Right atrium auricular region (tissue), 2 donors: ENCODE data around the gene EPC1. TPM values are rescaled to one million over a fixed set of nuclear protein-coding genes. Genes with fewer than 3 reads are reported as not detected.
A peak's percentile ranks its signal among the peaks of the same experiment; 100 is the strongest.
"Not testable (repeated sequence)": the region's sequence is repeated elsewhere in the genome, so short reads cannot be mapped to it uniquely, and the experiment has no call there.

Experiments
- DNase-seq: peaks from one replicate; pipeline ENCODE4 v3.0.0-alpha.2; 2019; ENCODE audit warnings: low spot score
- H3K27ac ChIP-seq, 2 donors: fragments of 200-600 bp; sonication (generic); 1 replicate in 1 of 2; 2 replicates in 1 of 2; pipeline ENCODE4 v1.5.1; 2016 to 2019
- H3K27me3 ChIP-seq, 2 donors: fragments of 200-600 bp; sonication (generic); one replicate each; pipeline versions ENCODE4 v1.5.1 to v1.6.0; 2017 to 2019
- H3K36me3 ChIP-seq: fragments of 200-600 bp; sonication (generic); one replicate; pipeline ENCODE4 v1.5.1; 2016
- H3K4me1 ChIP-seq, 2 donors: fragments of 200-600 bp; sonication (generic); one replicate each; pipeline versions ENCODE4 v1.5.1 to v1.6.0; 2017 to 2019
- H3K4me3 ChIP-seq, 2 donors: fragments of 200-600 bp; sonication (generic); 1 replicate in 1 of 2; 2 replicates in 1 of 2; pipeline ENCODE4 v1.5.1; 2017 to 2019; ENCODE audit warnings: mild to moderate bottlenecking in 1 of 2, moderate library complexity in 1 of 2
- H3K9me3 ChIP-seq, 2 donors: fragments of 200-600 bp; sonication (generic); one replicate each; pipeline ENCODE4 v1.5.1; 2019
- total RNA-seq, 2 donors: library from RNA; depleted of rRNA; stranded (reverse); fragments of >200 nt; gene quantifications; one replicate each; pipeline ENCODE4 v1.1.0, GENCODE V29; 2016
- TF ChIP-seq, protein P1 (sequence below), 2 donors: fragments of 200-600 bp; sonication (generic); IDR thresholded peaks; one replicate each; pipeline ENCODE4 v1.5.1; 2019; ENCODE audit warnings: antibody characterized with exemption in 2 of 2

EPC1 gene, protein sequence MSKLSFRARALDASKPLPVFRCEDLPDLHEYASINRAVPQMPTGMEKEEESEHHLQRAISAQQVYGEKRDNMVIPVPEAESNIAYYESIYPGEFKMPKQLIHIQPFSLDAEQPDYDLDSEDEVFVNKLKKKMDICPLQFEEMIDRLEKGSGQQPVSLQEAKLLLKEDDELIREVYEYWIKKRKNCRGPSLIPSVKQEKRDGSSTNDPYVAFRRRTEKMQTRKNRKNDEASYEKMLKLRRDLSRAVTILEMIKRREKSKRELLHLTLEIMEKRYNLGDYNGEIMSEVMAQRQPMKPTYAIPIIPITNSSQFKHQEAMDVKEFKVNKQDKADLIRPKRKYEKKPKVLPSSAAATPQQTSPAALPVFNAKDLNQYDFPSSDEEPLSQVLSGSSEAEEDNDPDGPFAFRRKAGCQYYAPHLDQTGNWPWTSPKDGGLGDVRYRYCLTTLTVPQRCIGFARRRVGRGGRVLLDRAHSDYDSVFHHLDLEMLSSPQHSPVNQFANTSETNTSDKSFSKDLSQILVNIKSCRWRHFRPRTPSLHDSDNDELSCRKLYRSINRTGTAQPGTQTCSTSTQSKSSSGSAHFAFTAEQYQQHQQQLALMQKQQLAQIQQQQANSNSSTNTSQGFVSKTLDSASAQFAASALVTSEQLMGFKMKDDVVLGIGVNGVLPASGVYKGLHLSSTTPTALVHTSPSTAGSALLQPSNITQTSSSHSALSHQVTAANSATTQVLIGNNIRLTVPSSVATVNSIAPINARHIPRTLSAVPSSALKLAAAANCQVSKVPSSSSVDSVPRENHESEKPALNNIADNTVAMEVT
- total RNA-seq, result 10 to 100 TPM; 19.5 to 20.1 TPM

DNA sequence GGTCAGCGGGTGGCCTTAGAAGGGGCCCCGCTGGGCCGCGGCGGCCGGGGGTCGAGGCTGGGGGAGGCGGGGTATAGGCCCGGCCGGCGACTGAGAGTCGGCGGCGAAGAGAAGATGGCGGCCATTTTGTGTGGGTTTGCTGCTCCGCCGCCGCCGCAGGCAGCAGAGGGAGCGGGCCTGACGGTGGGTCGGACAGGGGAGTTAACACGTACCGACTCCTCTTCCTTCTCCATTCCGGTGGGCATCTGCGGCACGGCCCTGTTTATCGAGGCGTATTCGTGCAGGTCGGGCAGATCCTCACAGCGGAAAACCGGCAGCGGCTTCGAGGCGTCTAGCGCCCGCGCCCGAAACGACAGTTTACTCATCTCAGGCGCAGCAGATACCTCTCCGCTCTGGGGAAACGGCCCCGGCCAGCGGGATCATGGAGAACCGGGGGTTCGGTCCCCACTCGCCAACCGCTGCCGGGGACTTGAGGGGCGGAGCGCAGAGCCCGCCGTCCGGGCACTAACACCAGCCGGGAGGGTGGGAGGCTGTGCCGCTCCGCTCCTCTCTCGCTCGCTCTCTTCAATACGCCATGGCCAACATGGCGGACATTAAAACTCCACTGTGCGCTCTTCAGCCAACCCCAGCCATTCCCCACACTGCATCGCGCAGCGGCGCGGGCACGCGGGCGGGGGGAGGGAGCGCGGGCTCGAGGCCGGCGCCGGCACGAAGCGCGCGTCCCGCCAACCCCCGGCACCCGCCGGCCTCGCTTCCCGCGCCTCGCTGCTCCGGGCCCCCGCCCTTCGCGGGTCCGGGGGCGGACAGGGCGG lies at the start of gene EPC1:
Gene EPC1, minus strand, starts transcription at position 608 of the 812 bp plus-strand sequence. Its CDS starts 243 bp downstream, at position 365.
- H3K27ac ChIP-seq, result peak within 1 kb of the TSS; percentile 100
- DNase-seq, result peak; percentile 79
- H3K4me3 ChIP-seq, result peak within 1 kb of the TSS; percentile 84 to 94
- no peaks in the 10 kb centered on the region for H3K36me3 ChIP-seq
- H3K4me1 ChIP-seq, result peaks cover 0 to 52% of the 10 kb centered on the region in 2 donors
- H3K9me3 ChIP-seq, result no peaks in the 10 kb centered on the region
- H3K27me3 ChIP-seq, result no peaks in the 10 kb centered on the region
- TF ChIP-seq, protein P1, sequence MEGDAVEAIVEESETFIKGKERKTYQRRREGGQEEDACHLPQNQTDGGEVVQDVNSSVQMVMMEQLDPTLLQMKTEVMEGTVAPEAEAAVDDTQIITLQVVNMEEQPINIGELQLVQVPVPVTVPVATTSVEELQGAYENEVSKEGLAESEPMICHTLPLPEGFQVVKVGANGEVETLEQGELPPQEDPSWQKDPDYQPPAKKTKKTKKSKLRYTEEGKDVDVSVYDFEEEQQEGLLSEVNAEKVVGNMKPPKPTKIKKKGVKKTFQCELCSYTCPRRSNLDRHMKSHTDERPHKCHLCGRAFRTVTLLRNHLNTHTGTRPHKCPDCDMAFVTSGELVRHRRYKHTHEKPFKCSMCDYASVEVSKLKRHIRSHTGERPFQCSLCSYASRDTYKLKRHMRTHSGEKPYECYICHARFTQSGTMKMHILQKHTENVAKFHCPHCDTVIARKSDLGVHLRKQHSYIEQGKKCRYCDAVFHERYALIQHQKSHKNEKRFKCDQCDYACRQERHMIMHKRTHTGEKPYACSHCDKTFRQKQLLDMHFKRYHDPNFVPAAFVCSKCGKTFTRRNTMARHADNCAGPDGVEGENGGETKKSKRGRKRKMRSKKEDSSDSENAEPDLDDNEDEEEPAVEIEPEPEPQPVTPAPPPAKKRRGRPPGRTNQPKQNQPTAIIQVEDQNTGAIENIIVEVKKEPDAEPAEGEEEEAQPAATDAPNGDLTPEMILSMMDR (IDR thresholded peaks at IDR 0.05), result no peak

DNA sequence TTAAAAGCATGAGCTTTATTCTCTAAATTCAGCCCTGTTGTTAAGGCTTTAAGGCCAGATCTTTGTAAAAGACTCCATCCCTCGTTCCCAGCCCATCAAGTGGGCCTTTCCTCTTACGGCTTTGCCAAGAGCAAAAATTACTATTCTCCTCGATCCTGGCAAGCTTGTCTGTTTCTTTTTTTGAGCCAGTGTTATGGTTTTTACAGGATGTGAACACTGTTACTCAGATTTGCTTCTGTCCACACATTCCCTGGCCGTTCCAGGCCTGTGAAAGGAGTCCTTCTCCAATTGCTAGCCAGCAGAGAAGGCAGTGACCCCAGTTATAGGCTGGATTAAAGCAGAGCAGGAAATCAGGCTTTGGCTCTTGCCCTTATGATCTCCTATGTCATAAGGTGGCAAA lies 47.0 kb upstream of the EPC1 start:
- DNase-seq, result no peak
- Histone ChIP-seq H3K27me3 (no peaks in the 10 kb centered on the region), H3K27ac (no peak overlapping the region), H3K4me1 (no peaks in the 10 kb centered on the region), H3K36me3 (no peaks in the 10 kb centered on the region), H3K9me3 (no peaks in the 10 kb centered on the region), H3K4me3 (no peak overlapping the region)
- TF ChIP-seq, protein P1 (IDR thresholded peaks at IDR 0.05), result no peak

DNA sequence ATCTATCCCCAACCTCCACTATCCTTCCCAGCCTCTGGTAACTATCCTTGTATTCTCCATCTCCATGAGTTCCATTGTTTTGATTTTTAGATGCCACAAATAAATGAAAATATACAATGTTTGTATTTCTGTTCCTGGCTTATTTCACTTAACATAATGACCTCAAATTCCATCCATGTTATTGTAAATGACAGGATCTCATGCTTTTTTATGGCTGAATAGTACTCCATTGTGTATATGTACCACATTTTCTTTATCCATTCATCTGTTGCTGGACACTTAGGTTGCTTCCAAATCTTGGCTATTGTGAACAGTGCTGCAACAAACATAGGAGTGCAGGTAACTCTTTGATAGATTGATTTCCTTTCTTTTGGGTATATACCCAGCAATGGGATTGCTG lies 45.3 kb upstream of the EPC1 start:
- H3K27ac ChIP-seq, H3K27me3 ChIP-seq, DNase-seq, H3K36me3 ChIP-seq, H3K4me1 ChIP-seq, H3K4me3 ChIP-seq, H3K9me3 ChIP-seq: not testable (repeated sequence)

DNA sequence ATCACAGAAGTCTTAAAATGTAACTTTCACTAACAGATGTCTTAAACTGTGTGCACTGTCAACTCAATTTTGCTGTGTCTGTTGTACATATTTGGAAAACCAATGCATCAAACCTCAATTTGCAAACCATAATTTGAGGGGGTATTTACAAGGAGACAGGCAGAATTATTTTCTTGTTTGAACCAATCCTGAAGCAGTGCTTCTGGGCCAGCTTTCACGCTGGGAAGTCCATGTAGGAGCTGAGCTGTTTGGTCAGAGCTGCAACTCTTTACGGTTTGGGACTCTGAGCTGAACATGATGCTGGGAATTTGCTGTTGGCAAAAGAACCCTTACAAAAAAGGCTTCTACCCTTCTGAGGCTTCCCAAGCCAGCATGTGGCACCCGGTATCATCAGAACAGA lies 43.2 kb upstream of the EPC1 start:
- no peaks in the 10 kb centered on the region for H3K4me1 ChIP-seq
- TF ChIP-seq, protein P1 (IDR thresholded peaks at IDR 0.05), result no peak
- no peaks in the 10 kb centered on the region for H3K36me3 ChIP-seq
- no peaks in the 10 kb centered on the region for H3K27me3 ChIP-seq
- no peak overlapping the region for H3K27ac ChIP-seq
- DNase-seq, result no peak
- H3K9me3 ChIP-seq, result no peaks in the 10 kb centered on the region
- no peak overlapping the region for H3K4me3 ChIP-seq

DNA sequence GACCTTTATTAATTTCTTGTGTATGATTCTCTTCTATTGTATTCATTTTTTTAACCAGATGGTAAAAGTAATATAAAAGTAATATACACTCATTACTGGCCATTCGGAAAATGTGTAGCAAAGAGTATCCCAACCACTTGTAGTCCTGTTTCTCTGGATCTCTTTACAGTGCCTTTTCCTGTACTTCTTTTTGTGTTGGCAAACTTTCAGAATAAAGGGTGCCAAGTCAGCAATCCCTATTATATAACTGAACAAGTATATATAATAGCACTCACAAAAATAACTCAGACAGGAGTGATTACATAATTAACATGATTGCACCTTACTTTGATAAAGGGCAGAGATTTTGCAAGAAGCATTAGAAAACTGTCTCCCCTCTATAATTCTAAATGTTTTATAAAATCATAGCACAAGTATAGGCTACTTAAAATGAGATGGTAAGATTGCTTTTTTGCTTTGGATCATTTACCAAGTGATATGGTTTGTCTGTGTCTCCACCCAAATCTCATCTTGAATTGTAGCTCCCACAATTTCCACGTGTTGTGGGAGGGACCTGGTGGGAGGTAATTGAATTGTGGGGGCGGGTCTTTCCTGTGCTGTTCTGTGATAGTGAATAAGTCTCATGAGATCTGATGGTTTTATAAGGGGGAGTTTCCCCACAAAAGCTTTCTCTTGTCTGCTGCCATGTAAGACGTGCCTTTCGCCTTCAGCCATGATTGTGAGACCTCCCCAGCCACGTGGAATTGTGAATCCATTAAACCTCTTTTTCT lies 41.5 kb upstream of the EPC1 start:
- H3K4me1 ChIP-seq, result no peaks in the 10 kb centered on the region
- H3K4me3 ChIP-seq, result no peak overlapping the region
- no peak for DNase-seq
- no peaks in the 10 kb centered on the region for H3K36me3 ChIP-seq
- no peaks in the 10 kb centered on the region for H3K27me3 ChIP-seq
- TF ChIP-seq, protein P1 (IDR thresholded peaks at IDR 0.05), result no peak
- no peaks in the 10 kb centered on the region for H3K9me3 ChIP-seq
- H3K27ac ChIP-seq, result no peak overlapping the region
